Gastrocnemius medialis (tissue), 4 donors: ENCODE measurements around the gene UGT1A10. TPM values are rescaled to one million over a fixed set of nuclear protein-coding genes. Genes with fewer than 3 reads are reported as not detected.

Experiments
- ATAC-seq, 2 donors: fragments of 150-250 bp; one replicate each; pipeline ENCODE4 v1.9.1; 2016
- DNase-seq, 2 donors: peaks; one replicate each; pipeline ENCODE4 v3.0.0-alpha.2; 2019
- H3K27ac ChIP-seq, 4 donors: fragments of 200-600 bp; sonication (generic); 1 replicate in 1 of 4; 2 replicates in 3 of 4; pipeline ENCODE4 v1.5.1; 2016 to 2018; ENCODE audit warnings: mild to moderate bottlenecking in 2 of 4, moderate library complexity in 1 of 4
- H3K27me3 ChIP-seq, 3 donors: fragments of 200-600 bp; sonication (generic) in 2 of 3; 1 replicate in 1 of 3; 2 replicates in 2 of 3; pipeline versions ENCODE4 v1.5.1 to v1.6.0; 2016 to 2019; ENCODE audit warnings: mild to moderate bottlenecking in 1 of 3, moderate library complexity in 1 of 3
- H3K36me3 ChIP-seq, 2 donors: fragments of 200-600 bp; sonication (generic) in 1 of 2; one replicate each; pipeline ENCODE4 v1.5.1; 2017 to 2018
- H3K4me1 ChIP-seq, 2 donors: fragments of 200-600 bp; sonication (generic) in 1 of 2; one replicate each; pipeline ENCODE4 v1.5.1; 2016 to 2017; ENCODE audit warnings: mild to moderate bottlenecking in 2 of 2
- H3K4me3 ChIP-seq, 4 donors: fragments of 200-600 bp; sonication (generic) in 3 of 4; 1 replicate in 1 of 4; 2 replicates in 3 of 4; pipeline ENCODE4 v1.5.1; 2016 to 2019; ENCODE audit warnings: mild to moderate bottlenecking in 2 of 4
- H3K9me3 ChIP-seq, 3 donors: fragments of 200-600 bp; sonication (generic) in 2 of 3; 1 replicate in 1 of 3; 2 replicates in 2 of 3; pipeline ENCODE4 v1.5.1; 2016 to 2019
- CTCF ChIP-seq, 5 experiments: fragments of 450-650 bp in 3 of 5; fragments of 200-600 bp in 2 of 5; sonication (generic) in 2 of 5; IDR thresholded peaks in 4 of 5; conservative IDR thresholded peaks in 1 of 5; 1 replicate in 4 of 5; 2 replicates in 1 of 5; pipeline ENCODE4 v1.5.1; 2016 to 2019; ENCODE audit warnings: antibody characterized with exemption in 5 of 5, mild to moderate bottlenecking in 3 of 5, moderate library complexity in 3 of 5
- POLR2A ChIP-seq, 2 donors: fragments of 450-650 bp; IDR thresholded peaks; one replicate each; pipeline ENCODE4 v1.6.1; 2017; ENCODE audit warnings: antibody characterized with exemption in 2 of 2, mild to moderate bottlenecking in 2 of 2, moderate library complexity in 2 of 2
- in situ Hi-C, 4 donors: fragments of 200-750 bp; cut with MboI; loops; one replicate each; pipeline versions ENCODE4 v1.15.0 to v1.8.0; 2017; ENCODE audit warnings: low sequenced_read_pairs in 4 of 4
- intact Hi-C: fragments of 100-400 bp; cut with DNase I; formaldehyde crosslinking; loops from one replicate; pipeline ENCODE4 v1.15.1; 2023; ENCODE audit warnings: low total_unique reads
- total RNA-seq, 4 donors: library from RNA; depleted of rRNA; stranded (reverse); fragments of >200 nt; gene quantifications; one replicate each; pipeline versions ENCODE4 v1.1.0 to v1.2.3, GENCODE V29; 2016

Gene UGT1A10
- total RNA-seq, 4 donors from 2014 or later: 0.12 TPM; not detected in 3

GRCh38 chr2:233691443-233692433 is 55.5 kb downstream of the UGT1A10 start:
- TF ChIP-seq POLR2A (IDR thresholded peaks at IDR 0.05) (no peak), CTCF (IDR thresholded peaks at IDR 0.05 in 4 of 5, conservative IDR thresholded peaks at IDR 0.05 in 1 of 5) (no peak)
- H3K9me3 ChIP-seq: no peaks in the 10 kb centered on the region
- no peaks in the 10 kb centered on the region for H3K36me3 ChIP-seq
- ATAC-seq (no peak), DNase-seq (no peak)
- no peaks in the 10 kb centered on the region for H3K4me1 ChIP-seq
- H3K4me3 ChIP-seq: no peak overlapping the region
- no peaks in the 10 kb centered on the region for H3K27me3 ChIP-seq
- intact Hi-C loops: no loop called here
- no peak overlapping the region for H3K27ac ChIP-seq
- in situ Hi-C loops: no loop called here

DNA sequence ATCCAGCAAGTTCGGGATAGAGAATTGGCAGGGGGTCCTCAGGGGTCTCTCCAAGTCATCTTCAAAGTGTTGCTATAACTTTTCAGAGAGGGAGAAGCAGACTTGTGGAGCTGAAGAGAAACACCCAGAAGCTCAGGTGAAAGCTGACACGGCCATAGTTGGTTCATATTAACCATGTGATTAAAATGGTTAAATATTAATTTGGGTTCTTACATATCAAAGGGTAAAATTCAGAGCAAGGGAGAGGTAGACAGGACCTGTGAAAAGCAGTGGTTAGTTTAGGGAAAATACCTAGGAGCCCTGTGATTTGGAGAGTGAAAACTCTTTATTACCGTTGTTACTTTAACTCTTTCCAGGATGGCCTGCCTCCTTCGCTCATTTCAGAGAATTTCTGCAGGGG is 56.4 kb downstream of the UGT1A10 start, which contains the start of gene UGT1A6:
Gene UGT1A6 (plus strand): TSS at position 243 of the 400 bp plus-strand sequence. CDS start 115 bp downstream, at position 358.
- DNase-seq (no peak), ATAC-seq (no peak)
- intact Hi-C loops (no loop called here), in situ Hi-C loops (no loop called here)
- Histone ChIP-seq H3K36me3 (no peaks in the 10 kb centered on the region), H3K27ac (no peak within 1 kb of the TSS), H3K27me3 (no peaks in the 10 kb centered on the region), H3K4me1 (no peaks in the 10 kb centered on the region), H3K9me3 (no peaks in the 10 kb centered on the region), H3K4me3 (no peak within 1 kb of the TSS)
- no peak for TF ChIP-seq POLR2A (IDR thresholded peaks at IDR 0.05)
- no peak for TF ChIP-seq CTCF (IDR thresholded peaks at IDR 0.05 in 4 of 5, conservative IDR thresholded peaks at IDR 0.05 in 1 of 5)

DNA sequence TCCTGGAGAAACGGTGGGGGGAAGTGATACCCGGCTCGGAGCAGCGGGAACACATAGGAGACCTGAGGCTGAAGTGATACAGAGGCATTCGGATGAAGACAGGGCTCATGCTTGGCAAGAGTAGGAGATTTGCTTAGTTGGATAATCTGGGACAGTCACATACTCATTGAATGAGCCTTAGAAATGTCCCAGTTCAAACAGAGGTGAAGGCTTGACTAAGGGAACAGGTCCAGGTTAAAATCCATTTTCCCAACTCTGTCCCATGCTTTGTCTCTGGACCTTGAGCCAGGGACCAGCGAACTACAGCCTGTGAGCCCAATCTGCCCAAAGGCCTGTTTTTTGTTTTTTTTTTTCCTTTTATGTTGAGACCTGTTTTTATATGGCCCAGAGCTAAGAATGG is 57.7 kb downstream of the UGT1A10 start:
- intact Hi-C loops: no loop called here
- DNase-seq: no peak
- Histone ChIP-seq H3K27me3 (no peaks in the 10 kb centered on the region), H3K36me3 (no peaks in the 10 kb centered on the region), H3K4me3 (no peak overlapping the region), H3K27ac (no peak overlapping the region), H3K4me1 (no peaks in the 10 kb centered on the region), H3K9me3 (no peaks in the 10 kb centered on the region)
- in situ Hi-C loops: no loop called here
- ATAC-seq: no peak
- TF ChIP-seq CTCF (IDR thresholded peaks at IDR 0.05 in 4 of 5, conservative IDR thresholded peaks at IDR 0.05 in 1 of 5): no peak

GRCh38 chr2:233698740-233699139 is 62.5 kb downstream of the UGT1A10 start:
- H3K4me3 ChIP-seq: no peak overlapping the region
- in situ Hi-C loops (no loop called here), intact Hi-C loops (no loop called here)
- no peak for ATAC-seq
- H3K27ac ChIP-seq: no peak overlapping the region
- H3K27me3 ChIP-seq: no peaks in the 10 kb centered on the region
- TF ChIP-seq CTCF (IDR thresholded peaks at IDR 0.05 in 4 of 5, conservative IDR thresholded peaks at IDR 0.05 in 1 of 5): no peak
- TF ChIP-seq POLR2A (IDR thresholded peaks at IDR 0.05): no peak
- H3K9me3 ChIP-seq: no peaks in the 10 kb centered on the region
- H3K4me1 ChIP-seq: no peaks in the 10 kb centered on the region
- no peaks in the 10 kb centered on the region for H3K36me3 ChIP-seq
- DNase-seq: no peak
